SKM-1 treated with dmso at 0.1 percent for 144 hours (cell line): Measurements from ENCODE around the gene HHIP.

Experiments used
- DNase-seq: peaks from one replicate; lab custom pipeline; 2025; ENCODE audit not compliant: unreplicated experiment; lab: John Stamatoyannopoulos, UW

HHIP gene, protein sequence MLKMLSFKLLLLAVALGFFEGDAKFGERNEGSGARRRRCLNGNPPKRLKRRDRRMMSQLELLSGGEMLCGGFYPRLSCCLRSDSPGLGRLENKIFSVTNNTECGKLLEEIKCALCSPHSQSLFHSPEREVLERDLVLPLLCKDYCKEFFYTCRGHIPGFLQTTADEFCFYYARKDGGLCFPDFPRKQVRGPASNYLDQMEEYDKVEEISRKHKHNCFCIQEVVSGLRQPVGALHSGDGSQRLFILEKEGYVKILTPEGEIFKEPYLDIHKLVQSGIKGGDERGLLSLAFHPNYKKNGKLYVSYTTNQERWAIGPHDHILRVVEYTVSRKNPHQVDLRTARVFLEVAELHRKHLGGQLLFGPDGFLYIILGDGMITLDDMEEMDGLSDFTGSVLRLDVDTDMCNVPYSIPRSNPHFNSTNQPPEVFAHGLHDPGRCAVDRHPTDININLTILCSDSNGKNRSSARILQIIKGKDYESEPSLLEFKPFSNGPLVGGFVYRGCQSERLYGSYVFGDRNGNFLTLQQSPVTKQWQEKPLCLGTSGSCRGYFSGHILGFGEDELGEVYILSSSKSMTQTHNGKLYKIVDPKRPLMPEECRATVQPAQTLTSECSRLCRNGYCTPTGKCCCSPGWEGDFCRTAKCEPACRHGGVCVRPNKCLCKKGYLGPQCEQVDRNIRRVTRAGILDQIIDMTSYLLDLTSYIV

DNA sequence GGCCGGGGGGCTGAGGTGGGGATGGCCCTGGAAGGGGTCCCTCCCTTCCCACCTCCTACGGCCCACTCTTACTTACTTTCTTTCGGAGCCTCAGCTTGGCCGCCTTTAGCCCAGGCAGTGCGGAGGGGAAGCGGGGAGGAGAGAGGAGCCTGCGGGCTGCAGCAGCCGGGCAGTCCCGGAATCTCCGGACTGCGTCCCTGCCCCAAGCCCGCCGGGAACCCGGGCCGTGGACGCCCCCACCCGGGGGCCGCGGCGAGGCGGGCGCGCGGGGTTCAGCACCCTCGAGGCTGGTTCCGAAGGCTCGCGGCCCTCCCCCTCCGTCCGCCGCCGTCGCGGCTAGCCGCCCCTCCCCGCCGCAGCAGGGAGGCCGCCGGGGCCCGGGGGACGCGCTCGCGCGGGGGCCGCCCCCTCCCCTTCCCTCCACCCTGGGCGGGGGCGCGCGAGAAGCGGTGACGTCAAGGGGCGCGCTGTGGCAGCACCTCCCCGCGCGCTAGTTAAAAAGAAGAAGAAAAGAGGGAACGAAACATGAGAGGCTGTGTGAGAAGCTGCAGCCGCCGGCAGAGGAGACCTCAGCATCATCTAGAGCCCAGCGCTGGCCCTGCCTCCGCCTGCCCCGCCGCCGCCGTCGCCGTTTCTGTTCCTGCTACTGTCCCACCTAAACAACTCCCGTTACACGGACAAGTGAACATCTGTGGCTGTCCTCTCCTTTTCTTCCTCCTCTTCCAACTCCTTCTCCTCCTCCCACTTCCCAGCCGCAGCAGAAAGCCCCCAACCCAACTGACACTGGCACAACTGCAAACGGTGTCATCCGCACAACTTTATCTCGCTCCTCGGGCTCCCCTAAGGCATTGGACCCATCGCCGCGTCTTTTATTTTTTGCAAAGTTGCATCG is at the start of gene HHIP:
Gene HHIP (plus strand): TSS at position 526 of the 892 bp plus-strand sequence. CDS start 520 bp downstream, outside the sequence.
- DNase-seq: peak; percentile 8

DNA sequence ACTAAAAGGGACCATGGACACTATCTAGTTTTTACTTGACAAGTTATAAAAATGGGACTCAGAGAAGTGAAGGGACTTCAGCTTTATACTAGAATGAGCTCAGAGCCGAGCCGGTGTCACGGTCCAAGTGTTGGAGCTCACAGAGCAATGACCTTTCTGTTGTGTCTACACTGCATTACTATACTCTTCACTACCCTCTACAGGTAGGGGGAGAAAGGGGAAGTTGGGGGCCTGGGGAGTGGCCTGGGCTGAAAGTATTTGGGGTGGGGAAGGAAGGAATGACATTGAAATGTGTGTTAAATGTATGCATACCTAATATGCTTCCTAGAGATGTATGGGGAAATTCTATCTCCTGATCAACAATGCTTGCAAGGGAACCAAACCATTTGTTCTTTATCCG is 48.8 kb upstream of the HHIP start:
- DNase-seq: no peak

DNA sequence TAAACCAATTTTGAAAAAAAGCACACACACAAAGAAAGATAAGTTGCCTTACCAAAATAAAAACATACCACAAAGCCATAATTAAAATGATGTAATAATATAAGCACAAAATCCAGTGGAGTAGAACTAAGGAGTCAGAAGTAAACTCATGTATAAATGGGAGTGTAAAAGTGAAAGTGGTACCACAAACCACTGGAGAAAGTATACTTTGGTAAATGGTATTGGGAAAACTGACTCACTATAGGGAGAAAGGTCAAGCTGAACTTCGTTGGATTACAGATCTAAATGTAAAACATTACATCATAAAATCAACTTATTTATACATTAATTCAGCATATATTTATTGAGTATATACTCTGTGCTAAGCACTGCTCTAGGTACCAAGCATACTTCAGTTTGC is 46.3 kb upstream of the HHIP start:
- DNase-seq: no peak

DNA sequence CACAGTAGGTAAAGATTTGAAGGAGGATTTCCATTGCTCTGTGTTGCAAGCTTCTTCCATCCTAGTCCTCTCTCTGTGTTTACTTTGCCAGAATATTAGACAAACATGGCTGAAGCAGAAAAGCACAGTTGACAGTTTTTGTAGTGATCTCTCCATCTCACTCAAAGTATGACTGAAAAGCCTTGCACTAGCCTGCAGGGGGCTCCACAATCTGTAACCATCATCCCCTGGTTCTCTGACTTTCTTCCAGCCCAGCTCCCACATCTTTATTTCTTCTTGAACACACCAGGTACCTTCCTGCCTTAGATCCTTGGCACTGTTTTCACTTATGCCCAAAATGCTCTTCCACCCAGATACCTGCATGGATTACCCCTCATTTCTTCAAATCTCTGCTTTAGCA is 34.1 kb upstream of the HHIP start:
- DNase-seq: peak; percentile 6

DNA sequence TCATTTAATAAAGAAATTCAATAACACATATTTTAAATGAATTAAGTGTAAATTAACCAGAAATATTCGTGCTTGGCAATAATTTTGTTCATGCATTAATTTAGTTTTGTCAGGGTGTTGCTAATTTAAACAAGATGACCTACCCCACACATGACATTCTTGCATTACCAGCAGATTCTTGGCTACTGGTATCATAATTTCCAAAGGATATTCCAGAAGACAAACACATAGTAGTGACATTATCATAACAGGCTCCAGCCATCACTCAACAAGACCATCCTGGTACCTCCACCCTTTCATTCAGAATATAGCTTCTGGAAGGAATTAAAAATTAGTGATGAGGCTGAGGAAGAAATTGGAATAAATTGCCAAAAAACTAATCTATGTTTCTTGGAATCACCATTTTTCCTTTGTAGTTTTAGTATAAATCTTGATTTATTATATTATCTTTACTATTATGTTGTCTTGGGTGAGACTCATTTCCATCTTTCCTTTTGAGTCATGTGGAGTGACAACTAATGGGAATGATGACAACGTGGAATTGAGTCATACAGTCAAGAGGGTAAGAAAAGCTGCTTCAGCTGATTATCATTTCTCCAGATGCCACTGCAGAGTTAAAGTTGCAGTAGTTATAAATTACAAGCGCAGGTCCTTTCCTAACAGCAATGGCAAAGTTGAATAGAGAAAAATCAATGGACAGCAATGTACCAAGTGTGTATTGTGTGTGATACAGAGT is 30.9 kb upstream of the HHIP start:
- DNase-seq: no peak

DNA sequence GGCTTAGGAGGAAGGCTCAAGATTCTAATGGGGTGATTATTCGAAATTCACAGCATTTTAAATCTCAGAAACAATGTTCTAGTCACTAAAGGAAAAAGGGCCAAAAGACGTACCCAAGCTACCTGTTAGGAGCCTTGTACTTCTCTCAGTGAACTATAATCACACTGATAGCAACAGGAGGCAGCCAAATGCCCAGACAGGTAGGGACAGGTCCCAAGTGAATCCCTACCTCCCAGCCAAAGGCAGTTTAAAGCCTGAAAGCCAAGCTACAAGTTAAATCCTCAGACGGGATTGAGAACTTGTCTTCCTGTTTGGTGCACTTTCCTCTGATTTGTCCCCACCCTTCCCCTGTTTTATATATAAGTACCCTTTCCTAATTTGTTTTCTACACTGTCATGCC is 24.3 kb upstream of the HHIP start:
- no peak for DNase-seq

DNA sequence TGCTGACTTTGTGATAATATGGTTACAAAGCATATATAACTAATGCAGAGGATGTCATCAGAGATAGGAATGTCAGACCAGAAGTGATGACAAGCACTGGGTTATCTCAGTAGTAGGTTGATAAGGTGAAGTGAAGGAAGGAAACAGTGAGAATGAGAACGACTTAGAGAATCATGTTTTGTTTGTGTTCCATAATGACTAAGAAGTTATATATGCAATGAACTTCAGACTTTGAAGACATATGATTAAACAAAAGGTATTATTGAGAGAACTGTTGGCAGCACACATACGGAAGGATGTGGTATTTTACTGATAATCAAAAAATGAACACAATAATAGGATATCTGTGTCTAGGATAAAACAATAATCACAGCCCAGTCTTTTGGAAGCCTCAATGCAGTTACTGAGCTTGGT is 18.3 kb upstream of the HHIP start:
- no peak for DNase-seq

DNA sequence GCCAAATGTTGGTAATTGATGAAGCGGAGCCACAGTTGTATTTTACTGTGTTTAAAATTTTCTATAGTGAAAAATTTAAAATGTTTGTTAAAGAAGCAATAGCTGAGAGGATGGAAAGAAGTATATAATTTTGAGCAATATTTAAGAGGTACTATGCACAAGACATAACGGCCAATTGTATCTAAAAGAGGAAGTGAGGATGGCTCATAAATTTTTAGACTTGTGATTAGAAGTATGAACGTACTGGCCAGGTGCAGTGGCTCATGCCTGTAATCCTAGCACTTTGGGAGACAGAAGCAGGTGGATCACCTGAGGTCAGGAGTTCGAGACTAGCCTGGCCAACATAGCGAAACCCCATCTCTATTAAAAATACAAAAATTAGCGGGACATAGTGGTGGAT is 12.7 kb upstream of the HHIP start:
- no peak for DNase-seq

DNA sequence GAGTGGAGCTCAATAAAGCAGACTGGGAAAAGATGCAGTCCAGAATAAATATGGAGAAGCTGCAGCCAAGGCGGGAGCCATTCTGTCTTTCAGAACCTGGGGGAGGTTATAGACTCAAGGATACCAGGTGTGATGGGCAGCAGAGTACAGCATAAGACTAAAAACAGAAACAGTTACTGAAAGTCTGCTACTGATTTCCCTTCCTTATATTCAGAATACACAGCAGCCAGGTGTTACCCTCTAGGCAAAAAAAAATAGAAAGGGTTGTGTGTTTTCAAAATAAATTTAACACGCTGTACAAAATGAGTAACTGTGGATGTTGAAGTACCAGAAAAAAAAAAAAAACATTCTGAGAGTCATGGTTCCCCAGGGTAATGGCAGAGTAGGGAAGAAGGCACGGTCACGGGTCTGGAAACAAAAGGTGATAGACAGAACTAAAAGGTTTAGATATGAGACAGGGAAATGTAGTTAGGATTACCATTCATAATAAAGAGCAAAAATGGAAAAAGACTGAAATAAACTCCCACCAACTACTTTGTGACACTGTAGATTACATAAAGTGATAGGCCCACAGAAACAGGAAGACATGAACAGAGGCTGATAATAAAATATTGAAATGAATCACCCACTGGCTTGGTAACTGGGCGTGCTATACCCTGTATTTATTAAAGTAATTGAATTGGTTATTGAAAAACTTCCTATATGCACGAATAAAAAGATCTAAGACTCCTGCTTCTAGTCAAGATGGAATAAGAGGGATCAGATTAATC is 10.8 kb upstream of the HHIP start:
- DNase-seq: no peak

DNA sequence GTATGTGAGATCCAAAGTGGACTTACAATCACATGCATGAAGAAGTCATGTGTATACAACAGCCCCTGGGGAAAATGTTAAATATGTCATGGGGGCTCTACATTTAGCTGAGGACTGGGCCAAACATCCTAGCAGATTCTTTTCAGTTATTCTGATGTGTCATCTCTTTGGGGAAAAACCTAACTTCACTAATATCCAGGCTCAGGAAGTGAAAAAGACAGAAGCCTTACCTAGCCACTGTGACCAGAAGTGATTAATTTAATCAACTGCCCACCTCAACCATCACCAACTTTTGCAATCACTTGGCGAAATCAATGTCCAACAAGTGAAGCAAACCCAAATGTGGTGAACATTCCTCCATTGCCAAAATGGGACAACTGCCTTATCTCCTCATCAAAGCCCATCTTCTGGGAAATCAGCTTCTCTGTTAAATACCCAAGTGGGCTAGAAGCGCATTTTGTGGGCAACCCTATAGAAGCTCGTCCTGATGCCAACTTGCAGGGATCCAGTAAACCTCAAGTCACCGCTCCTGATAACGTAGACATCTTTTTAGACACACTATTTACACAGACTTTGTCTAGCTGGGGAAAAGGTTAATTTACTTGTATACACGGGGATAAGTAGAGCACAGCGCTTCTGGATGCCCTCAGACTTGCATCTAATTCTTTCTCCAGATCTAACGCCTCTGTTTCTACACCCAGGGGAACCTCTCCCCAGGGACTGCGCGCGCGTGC is 1.4 kb upstream of the HHIP start:
- no peak for DNase-seq

DNA sequence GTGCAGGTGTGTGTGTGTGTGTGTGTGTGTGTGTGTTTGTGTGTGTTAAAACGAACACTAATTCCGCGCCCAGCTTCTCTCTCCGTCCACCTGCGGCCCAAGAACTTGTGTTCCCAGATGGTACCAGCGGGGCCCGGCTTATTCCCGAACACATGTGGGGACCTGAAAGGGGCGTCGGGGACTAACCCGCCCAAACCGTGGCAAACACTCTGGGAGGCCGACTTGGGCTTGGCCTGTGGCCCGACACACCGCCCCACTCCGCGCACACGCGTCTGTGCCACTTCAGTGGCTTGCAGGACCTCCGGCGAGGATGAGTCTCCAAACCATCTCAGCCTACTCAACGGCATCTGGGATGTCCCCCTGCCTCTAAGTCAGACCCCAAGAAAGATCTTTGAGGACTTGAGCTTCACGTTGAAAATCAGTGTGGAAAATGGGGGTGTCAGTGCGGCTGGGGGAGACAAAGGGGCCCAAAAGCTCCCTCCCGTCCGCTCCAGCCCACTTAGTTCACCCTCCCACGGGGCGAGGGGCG is 790 bp upstream of the HHIP start:
- no peak for DNase-seq

DNA sequence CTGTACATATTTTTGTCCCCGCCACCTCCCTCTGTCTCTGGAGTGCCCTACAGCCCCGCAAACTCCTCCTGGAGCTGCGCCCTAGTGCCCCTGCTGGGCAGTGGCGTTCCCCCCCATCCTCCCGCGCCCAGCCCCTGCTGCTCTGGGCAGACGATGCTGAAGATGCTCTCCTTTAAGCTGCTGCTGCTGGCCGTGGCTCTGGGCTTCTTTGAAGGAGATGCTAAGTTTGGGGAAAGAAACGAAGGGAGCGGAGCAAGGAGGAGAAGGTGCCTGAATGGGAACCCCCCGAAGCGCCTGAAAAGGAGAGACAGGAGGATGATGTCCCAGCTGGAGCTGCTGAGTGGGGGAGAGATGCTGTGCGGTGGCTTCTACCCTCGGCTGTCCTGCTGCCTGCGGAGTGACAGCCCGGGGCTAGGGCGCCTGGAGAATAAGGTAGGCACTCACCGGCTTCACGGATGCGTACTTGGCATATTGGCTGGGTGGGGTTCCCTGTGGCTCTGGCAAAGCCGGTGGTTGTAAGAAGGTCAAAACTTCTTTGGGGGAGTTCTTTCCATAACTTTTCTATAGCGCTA is 653 bp downstream of the HHIP start:
- no peak for DNase-seq

DNA sequence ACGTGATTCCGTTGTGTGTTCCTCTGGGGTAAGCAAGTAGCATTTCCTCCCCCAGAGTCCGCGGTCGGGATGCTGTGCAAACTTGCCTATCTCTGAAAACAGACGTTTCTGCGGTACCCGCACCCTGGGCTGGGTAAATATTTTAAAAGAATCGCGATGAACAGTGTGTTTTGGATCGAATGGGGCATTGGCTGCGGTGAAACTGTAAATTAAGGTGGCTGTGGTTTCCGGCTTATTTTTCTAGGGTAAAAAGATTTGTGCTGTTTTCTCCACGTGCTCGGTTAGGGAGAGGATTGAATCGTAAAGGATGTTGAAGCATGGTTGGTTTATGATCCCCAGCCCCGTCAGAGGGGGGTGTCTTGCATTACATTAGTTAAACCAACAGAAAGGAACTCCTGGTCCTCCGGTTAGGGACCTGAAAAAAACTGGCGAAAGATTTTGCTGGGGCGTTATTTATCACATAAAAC is 1.2 kb downstream of the HHIP start:
- DNase-seq: no peak

DNA sequence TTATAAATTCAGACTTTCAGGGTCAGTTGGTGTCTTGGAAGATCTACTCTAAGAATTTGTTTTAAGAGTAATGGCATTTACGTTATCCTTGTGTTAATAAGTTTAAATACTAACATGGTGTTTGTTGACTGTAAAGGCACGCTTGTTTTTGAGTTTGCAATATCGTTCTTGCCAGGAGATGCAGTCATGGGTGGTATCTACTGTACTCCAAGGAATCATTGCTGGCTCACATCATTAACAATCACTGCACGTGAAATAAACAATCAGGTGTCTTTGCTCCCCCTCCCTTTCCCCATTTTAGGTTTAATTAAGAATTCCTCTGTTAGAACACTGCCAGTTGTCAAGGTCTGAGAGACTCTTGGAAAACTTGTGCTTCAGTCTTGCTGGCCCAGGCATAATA is 1.6 kb downstream of the HHIP start:
- DNase-seq: no peak

DNA sequence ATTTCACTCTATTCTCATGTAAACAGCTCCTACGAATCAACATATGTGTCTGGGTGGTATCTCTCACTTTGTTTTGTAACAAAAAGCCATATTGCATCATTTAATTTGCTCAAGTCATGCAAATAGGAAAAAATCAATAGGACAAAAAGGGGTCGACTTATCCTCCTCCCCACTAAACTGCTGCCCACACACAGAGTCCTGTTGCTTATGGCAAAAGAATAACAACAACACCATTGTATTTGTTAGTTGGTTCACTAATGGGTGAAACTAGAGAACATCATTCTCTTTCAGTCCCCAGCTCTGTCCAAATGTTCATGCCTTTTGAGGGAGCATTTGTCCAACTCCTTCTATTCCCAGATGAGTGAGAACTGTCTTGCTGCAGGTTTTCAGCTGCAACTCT is 2.1 kb downstream of the HHIP start:
- no peak for DNase-seq

DNA sequence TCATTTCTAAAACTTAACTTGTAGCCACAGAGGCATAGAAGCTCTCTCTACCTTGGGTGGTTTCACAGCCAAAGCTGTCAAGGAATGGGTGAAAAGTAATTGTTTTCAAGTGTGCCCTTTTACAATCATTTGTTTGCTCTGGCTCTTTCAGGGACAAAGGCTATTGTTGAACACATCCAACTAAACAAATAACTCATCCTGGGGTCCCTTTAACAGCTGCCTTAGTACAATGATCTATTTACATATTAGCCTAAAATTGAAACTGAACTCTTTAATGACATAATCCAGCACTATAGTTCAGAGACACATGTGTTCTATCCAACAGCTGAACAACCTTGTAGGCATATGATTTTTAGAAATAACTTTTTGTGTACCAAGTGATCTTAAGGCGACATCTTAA is 3.7 kb downstream of the HHIP start:
- DNase-seq: no peak

DNA sequence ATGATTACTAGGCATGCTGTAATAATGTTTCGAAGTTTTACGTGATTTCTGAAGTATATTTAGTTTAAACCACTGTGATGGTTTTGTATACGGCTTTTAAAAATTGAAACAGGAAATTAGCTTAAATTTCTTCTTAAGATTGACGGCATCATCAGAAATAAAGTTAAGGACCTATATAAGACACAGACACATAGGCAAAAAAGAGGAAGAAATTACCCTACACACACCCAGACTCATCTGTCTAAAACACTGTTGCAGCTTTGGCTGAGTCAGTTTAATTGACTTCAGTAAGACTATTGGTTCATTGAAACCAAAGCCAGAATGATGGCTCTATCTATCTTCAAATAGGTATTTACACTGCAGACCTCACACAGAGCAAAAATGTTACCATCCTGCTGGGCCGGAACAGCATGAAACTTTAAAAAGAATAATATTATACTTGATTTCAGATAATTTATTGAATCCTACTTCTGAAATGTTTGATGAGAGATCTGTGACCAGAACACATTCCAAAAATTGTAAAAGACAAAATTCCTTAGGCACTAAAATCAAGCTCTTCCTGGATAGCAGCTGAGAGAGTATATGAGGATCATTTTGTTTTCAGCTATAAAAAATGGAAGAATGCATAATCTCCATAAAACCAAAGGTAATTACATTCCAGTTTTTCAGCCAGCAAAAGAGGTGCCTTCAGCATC is 4.5 kb downstream of the HHIP start:
- DNase-seq: no peak
